GM23338 (cell line): Measurements from ENCODE around the gene LFNG.

ENCODE experiments used
- EZH2 ChIP-seq: fragments of 200-600 bp; sonication (generic); IDR thresholded peaks from one replicate; pipeline ENCODE4 v1.8.0; 2017; ENCODE audit warnings: antibody characterized with exemption, mild to moderate bottlenecking, low read depth; ENCODE audit not compliant: unreplicated experiment
- TF ChIP-seq, protein P1 (sequence below), 2 experiments: fragments of 200-600 bp in 1 of 2; sonication (generic) in 1 of 2; conservative IDR thresholded peaks; 2 replicates each; pipeline versions ENCODE4 v1.5.1 to v1.6.1; 2016 to 2017; ENCODE audit warnings: antibody characterized with exemption in 2 of 2, low read depth in 2 of 2, mild to moderate bottlenecking in 2 of 2, moderate library complexity in 1 of 2

DNA sequence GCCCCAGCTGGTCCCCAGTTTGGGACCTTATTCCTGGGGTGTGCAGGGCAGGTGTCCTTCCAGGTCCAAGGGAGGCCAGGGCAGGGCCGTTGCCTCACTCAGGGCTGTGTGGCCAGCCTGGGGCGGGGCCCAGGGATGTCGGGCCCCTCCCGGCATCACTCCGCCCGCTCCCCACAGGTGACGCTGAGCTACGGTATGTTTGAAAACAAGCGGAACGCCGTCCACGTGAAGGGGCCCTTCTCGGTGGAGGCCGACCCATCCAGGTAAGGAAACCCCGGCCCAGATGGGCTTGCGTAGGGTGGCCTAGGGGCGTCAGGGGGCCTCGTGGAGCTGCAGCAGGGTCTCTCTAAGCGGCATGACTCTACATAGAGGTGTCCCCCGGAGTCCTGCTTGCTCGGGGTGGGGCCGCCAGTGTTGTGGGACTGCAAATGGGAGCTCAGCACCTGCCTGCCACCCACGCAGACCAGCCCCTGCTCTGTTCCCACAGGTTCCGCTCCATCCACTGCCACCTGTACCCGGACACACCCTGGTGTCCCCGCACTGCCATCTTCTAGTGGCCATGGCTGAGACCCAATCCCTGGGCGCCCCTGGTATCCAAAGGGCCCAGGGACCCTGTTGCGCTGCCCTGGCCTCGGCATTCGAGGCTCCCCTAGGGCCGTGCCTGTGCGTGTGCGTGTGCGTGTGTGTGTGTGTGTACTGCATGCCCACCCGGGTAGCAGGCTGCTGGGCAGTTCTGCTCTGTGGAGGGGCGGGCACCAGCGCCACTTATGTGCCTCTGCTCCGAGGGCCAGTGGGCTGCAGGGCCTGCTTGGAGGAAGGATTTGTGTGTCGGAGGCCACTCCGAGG, 7.3 kb downstream of the LFNG start:
- TF ChIP-seq, protein P1, sequence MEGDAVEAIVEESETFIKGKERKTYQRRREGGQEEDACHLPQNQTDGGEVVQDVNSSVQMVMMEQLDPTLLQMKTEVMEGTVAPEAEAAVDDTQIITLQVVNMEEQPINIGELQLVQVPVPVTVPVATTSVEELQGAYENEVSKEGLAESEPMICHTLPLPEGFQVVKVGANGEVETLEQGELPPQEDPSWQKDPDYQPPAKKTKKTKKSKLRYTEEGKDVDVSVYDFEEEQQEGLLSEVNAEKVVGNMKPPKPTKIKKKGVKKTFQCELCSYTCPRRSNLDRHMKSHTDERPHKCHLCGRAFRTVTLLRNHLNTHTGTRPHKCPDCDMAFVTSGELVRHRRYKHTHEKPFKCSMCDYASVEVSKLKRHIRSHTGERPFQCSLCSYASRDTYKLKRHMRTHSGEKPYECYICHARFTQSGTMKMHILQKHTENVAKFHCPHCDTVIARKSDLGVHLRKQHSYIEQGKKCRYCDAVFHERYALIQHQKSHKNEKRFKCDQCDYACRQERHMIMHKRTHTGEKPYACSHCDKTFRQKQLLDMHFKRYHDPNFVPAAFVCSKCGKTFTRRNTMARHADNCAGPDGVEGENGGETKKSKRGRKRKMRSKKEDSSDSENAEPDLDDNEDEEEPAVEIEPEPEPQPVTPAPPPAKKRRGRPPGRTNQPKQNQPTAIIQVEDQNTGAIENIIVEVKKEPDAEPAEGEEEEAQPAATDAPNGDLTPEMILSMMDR (conservative IDR thresholded peaks at IDR 0.05; ENCODE audit: low read depth in 2 of 2), result no peak
- TF ChIP-seq EZH2, result no peak
